GM12878 (cell line): Measurements from ENCODE around the gene NTM. TPM values are rescaled to one million over a fixed set of nuclear protein-coding genes. Genes with fewer than 3 reads are reported as not detected.

ENCODE experiments used
- ATAC-seq: fragments of 200-7000 bp; cut with Tn5 transposase; 3 replicates; pipeline ENCODE4 v1.9.1; 2020; ENCODE audit warnings: mild to moderate bottlenecking, moderate library complexity
- BruUV-seq: library from RNA; stranded (reverse); fragments of 400-500 nt; replicated peaks from 2 replicates; lab custom pipeline; 2021; lab: Mats Ljungman, UMichigan
- CTCF ChIA-PET: fragments of 300-600 bp; sonication (Branson Sonifier 250); formaldehyde crosslinking; extraction: SDS; loops from one replicate; lab custom pipeline; 2021; ENCODE audit warnings: inconsistent platforms; lab: Yijun Ruan, JAX
- POLR2A ChIA-PET: fragments of 350-600 bp; formaldehyde crosslinking; extraction: SDS; loops from one replicate; lab custom pipeline; 2021; ENCODE audit warnings: inconsistent platforms; lab: Charles Lee
- RAD21 ChIA-PET: fragments of 300-600 bp; sonication (Branson Sonifier 250); formaldehyde crosslinking; loops from one replicate; lab custom pipeline; 2023; ENCODE audit warnings: antibody characterized with exemption; ENCODE audit not compliant: unreplicated experiment; lab: Charles Lee
- SMC1A ChIA-PET: fragments of 300-600 bp; sonication (Branson Sonifier 250); formaldehyde crosslinking; loops from one replicate; lab custom pipeline; 2023; ENCODE audit not compliant: unreplicated experiment, uncharacterized antibody; lab: Charles Lee
- DNase-seq: peaks from one replicate; pipeline ENCODE4 v3.0.0-alpha.2; 2011; ENCODE audit warnings: low read depth, low spot score
- FAIRE-seq: peaks from 3 replicates; lab custom pipeline; 2011; peaks lifted over from hg19 to GRCh38; lab: Jason Lieb, UNC
- H2AFZ ChIP-seq: 2 replicates; pipeline ENCODE4 v1.6.0; 2011; ENCODE audit warnings: low read depth, low read length, control low read depth; ENCODE audit not compliant: control insufficient read depth
- H3K27ac ChIP-seq: 2 replicates; pipeline ENCODE4 v1.5.1; 2011; ENCODE audit warnings: control low read depth; ENCODE audit not compliant: control insufficient read depth, insufficient read depth
- H3K27me3 ChIP-seq, 2 experiments: replicated peaks in 1 of 2; 2 replicates each; pipeline versions ENCODE4 v1.6.0 to v1.6.1; 2011; ENCODE audit warnings: low read length in 1 of 2; ENCODE audit not compliant: control insufficient read depth in 2 of 2, insufficient read depth in 2 of 2
- H3K36me3 ChIP-seq, 2 experiments: 2 replicates each; pipeline ENCODE4 v1.5.1; 2011; ENCODE audit warnings: low read length in 1 of 2; ENCODE audit not compliant: control insufficient read depth in 2 of 2, insufficient read depth in 2 of 2
- H3K4me1 ChIP-seq: 2 replicates; pipeline ENCODE4 v1.6.1; 2011; ENCODE audit warnings: mild to moderate bottlenecking, low read length, moderate library complexity, mixed read lengths; ENCODE audit not compliant: control insufficient read depth, insufficient read depth
- H3K4me2 ChIP-seq: 2 replicates; pipeline ENCODE4 v1.6.0; 2011; ENCODE audit warnings: control low read depth; ENCODE audit not compliant: control insufficient read depth, insufficient read depth
- H3K4me3 ChIP-seq: fragments of 200-600 bp; sonication (generic); 2 replicates; pipeline ENCODE4 v1.5.1; 2016
- H3K79me2 ChIP-seq: 2 replicates; pipeline ENCODE4 v1.6.0; 2011; ENCODE audit warnings: low read length; ENCODE audit not compliant: control insufficient read depth, insufficient read depth
- H3K9ac ChIP-seq: 2 replicates; pipeline ENCODE4 v1.8.0; 2011; ENCODE audit warnings: low read length, control low read depth, mixed read lengths; ENCODE audit not compliant: control insufficient read depth, insufficient read depth
- H3K9me3 ChIP-seq: replicated peaks from 3 replicates; pipeline ENCODE4 v1.5.1; 2011; ENCODE audit warnings: mild to moderate bottlenecking, low read length; ENCODE audit not compliant: control insufficient read depth, insufficient read depth
- H4K20me1 ChIP-seq: 2 replicates; pipeline ENCODE4 v1.6.0; 2011; ENCODE audit not compliant: control insufficient read depth, insufficient read depth
- ATF7 ChIP-seq: fragments of 450-650 bp; IDR thresholded peaks from 2 replicates; pipeline ENCODE4 v1.6.1; 2016; ENCODE audit warnings: low read depth, mild to moderate bottlenecking
- DPF2 ChIP-seq: fragments of 450-650 bp; IDR thresholded peaks from 2 replicates; pipeline ENCODE4 v1.6.1; 2017; ENCODE audit warnings: mild to moderate bottlenecking
- ETV6 ChIP-seq, 2 experiments: fragments of 450-650 bp in 1 of 2; IDR thresholded peaks in 1 of 2; conservative IDR thresholded peaks in 1 of 2; 2 replicates each; pipeline ENCODE4 v1.6.1; 2014; ENCODE audit warnings: antibody characterized with exemption in 1 of 2, borderline replicate concordance in 1 of 2, low read depth in 1 of 2, mild to moderate bottlenecking in 1 of 2, moderate library complexity in 1 of 2
- HDGF ChIP-seq: fragments of 450-650 bp; IDR thresholded peaks from 2 replicates; pipeline ENCODE4 v1.6.1; 2016; ENCODE audit warnings: antibody characterized with exemption
- IKZF1 ChIP-seq: fragments of 450-650 bp; conservative IDR thresholded peaks from 2 replicates; pipeline ENCODE4 v1.6.1; 2017; ENCODE audit warnings: antibody characterized with exemption, mild to moderate bottlenecking
- NR2C2 ChIP-seq: IDR thresholded peaks from 2 replicates; pipeline ENCODE4 v1.6.1; 2011; ENCODE audit warnings: borderline replicate concordance, low read depth; ENCODE audit not compliant: control insufficient read depth, insufficient read length
- NR2F1 ChIP-seq: fragments of 450-650 bp; conservative IDR thresholded peaks from 2 replicates; pipeline ENCODE4 v1.6.1; 2017; ENCODE audit warnings: mild to moderate bottlenecking
- RAD51 ChIP-seq: fragments of 450-650 bp; IDR thresholded peaks from 2 replicates; pipeline ENCODE4 v1.6.1; 2016; ENCODE audit warnings: moderate library complexity, mild to moderate bottlenecking, inconsistent platforms
- SP1 ChIP-seq: IDR thresholded peaks from one replicate; pipeline ENCODE4 v1.6.1; 2011; ENCODE audit warnings: low read depth, low read length
- TARDBP ChIP-seq: IDR thresholded peaks from 2 replicates; pipeline ENCODE4 v1.6.1; 2016; ENCODE audit warnings: borderline replicate concordance
- TBL1XR1 ChIP-seq: IDR thresholded peaks from 2 replicates; pipeline ENCODE4 v1.6.1; 2012; ENCODE audit warnings: low read depth, low read length, improper control_type of control experiment
- ZSCAN29 ChIP-seq: fragments of 450-650 bp; IDR thresholded peaks from 2 replicates; pipeline ENCODE4 v1.6.1; 2017; ENCODE audit warnings: mild to moderate bottlenecking, moderate library complexity
- WGBS: methylation state at CpG from one replicate; pipeline ENCODE4 v1.1.6; 2016; ENCODE audit warnings: low lambda C conversion rate; ENCODE audit not compliant: insufficient replicate concordance, insufficient coverage; ENCODE audit errors: missing lambda C conversion rate; 5-methylcytosine and 5-hydroxymethylcytosine counted together
- in situ Hi-C: fragments of 300-500 bp; cut with MboI; formaldehyde crosslinking; loops from 9 replicates; pipeline ENCODE4 v1.14.3; 2018; ENCODE audit warnings: mixed read lengths
- intact Hi-C: fragments of 100-400 bp; cut with micrococcal nuclease; formaldehyde crosslinking; loops from one replicate; pipeline ENCODE4 v1.14.2; 2022; ENCODE audit not compliant: unreplicated experiment
- polyA plus RNA-seq, 11 experiments: library from polyadenylated mRNA; depleted of rRNA in 4 of 11; unstranded in 6 of 11; stranded (reverse) in 5 of 11; fragments of >200 nt; fragmentation: Nextera tagmentation in 4 of 11; fragmentation: Illumina TruSeq in 1 of 11; extraction: Ambion mirVana in 4 of 11; extraction: Trizol in 1 of 11; gene quantifications; 1 replicate in 1 of 11; 2 replicates in 10 of 11; pipeline versions ENCODE4 v1.2.1 to v1.2.3, GENCODE V29; 2011 to 2016; ENCODE audit warnings: inconsistent platforms in 2 of 11, missing spikeins in 2 of 11, low read depth in 1 of 11
- total RNA-seq, 4 experiments: library from RNA; depleted of rRNA in 3 of 4; stranded (reverse); fragments of >200 nt in 3 of 4; fragmentation: Illumina TruSeq in 1 of 4; extraction: Trizol in 1 of 4; gene quantifications; 2 replicates each; pipeline versions ENCODE4 v1.2.1 to v1.2.3, GENCODE V29; 2013 to 2021
- TF ChIP-seq, protein P1 (sequence below): fragments of 450-650 bp; IDR thresholded peaks from 2 replicates; pipeline ENCODE4 v1.6.1; 2016; ENCODE audit warnings: mild to moderate bottlenecking, moderate library complexity, borderline replicate concordance
- TF ChIP-seq, protein P2 (sequence below): IDR thresholded peaks from 2 replicates; pipeline ENCODE4 v1.6.1; 2011; ENCODE audit warnings: borderline replicate concordance, low read depth, mild to moderate bottlenecking, moderate library complexity, low read length; ENCODE audit not compliant: insufficient read depth, poor library complexity, severe bottlenecking
- TF ChIP-seq, protein P3 (sequence below): fragments of 450-650 bp; IDR thresholded peaks from 2 replicates; pipeline ENCODE4 v1.6.1; 2018; ENCODE audit warnings: borderline replicate concordance, mild to moderate bottlenecking; ENCODE audit not compliant: partially characterized antibody
- TF ChIP-seq, protein P4 (sequence below): fragments of 450-650 bp; conservative IDR thresholded peaks from 2 replicates; pipeline ENCODE4 v1.6.1; 2017; ENCODE audit warnings: mild to moderate bottlenecking, moderate library complexity

NTM gene
- total and polyA plus RNA-seq, 10 of the 15 experiments (the other 5 are each of a cell fraction or from before 2014, with no cell fraction given), result not detected

DNA sequence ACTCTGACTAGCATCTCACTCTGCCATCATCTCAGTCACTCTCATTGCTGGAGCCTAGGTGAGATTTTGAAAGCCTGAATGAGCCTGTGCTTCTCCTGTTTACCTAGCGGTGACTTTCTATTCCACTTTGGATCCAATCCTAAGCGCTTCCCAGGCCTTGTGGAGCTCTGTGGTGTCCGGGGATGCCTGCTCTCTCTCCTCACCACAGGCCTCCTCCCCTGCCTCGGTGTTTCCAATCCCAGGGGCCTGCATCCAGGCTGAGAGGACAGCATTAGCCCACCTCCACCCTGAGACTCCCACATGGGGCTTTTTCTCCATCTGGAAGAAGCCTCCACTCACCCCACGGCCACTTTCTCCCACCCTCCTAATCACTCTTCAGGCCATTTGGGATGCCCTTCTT lies 380.3 kb downstream of the NTM start:
- no TSS peak for BruUV-seq
- ChIA-PET POLR2A (no interaction called here), CTCF (no interaction called here), SMC1A (no interaction called here), RAD21 (no interaction called here)
- in situ Hi-C loops (no loop called here), intact Hi-C loops (no loop called here)
- 32% methylated on average over 5 of the region's 5 CpGs for WGBS
- ATAC-seq (no peak), FAIRE-seq (no peak), DNase-seq (no peak)
- Histone ChIP-seq H3K4me1 (no peaks in the 10 kb centered on the region), H3K27me3 (no peaks in the 10 kb centered on the region; a peak in 1 of 4 replicates), H3K4me2 (no peak overlapping the region), H3K36me3 (no peaks in the 10 kb centered on the region), H3K9me3 (no peaks in the 10 kb centered on the region), H2AFZ (no peak overlapping the region), H3K9ac (no peak overlapping the region), H4K20me1 (no peaks in the 10 kb centered on the region), H3K4me3 (no peak overlapping the region), H3K27ac (no peak overlapping the region), H3K79me2 (no peaks in the 10 kb centered on the region)
- TF ChIP-seq ATF7 (no peak), TARDBP (no peak), HDGF (no peak), TBL1XR1 (no peak), DPF2 (no peak), ETV6 (conservative IDR thresholded peaks at IDR 0.05 in 1 of 2, IDR thresholded peaks at IDR 0.05 in 1 of 2; ENCODE audit: borderline replicate concordance in 1 of 2, low read depth in 1 of 2) (no peak), RAD51 (no peak), NR2C2 (no peak), IKZF1 (no peak), NR2F1 (no peak), ZSCAN29 (no peak), SP1 (no peak)
- TF ChIP-seq, protein P1, sequence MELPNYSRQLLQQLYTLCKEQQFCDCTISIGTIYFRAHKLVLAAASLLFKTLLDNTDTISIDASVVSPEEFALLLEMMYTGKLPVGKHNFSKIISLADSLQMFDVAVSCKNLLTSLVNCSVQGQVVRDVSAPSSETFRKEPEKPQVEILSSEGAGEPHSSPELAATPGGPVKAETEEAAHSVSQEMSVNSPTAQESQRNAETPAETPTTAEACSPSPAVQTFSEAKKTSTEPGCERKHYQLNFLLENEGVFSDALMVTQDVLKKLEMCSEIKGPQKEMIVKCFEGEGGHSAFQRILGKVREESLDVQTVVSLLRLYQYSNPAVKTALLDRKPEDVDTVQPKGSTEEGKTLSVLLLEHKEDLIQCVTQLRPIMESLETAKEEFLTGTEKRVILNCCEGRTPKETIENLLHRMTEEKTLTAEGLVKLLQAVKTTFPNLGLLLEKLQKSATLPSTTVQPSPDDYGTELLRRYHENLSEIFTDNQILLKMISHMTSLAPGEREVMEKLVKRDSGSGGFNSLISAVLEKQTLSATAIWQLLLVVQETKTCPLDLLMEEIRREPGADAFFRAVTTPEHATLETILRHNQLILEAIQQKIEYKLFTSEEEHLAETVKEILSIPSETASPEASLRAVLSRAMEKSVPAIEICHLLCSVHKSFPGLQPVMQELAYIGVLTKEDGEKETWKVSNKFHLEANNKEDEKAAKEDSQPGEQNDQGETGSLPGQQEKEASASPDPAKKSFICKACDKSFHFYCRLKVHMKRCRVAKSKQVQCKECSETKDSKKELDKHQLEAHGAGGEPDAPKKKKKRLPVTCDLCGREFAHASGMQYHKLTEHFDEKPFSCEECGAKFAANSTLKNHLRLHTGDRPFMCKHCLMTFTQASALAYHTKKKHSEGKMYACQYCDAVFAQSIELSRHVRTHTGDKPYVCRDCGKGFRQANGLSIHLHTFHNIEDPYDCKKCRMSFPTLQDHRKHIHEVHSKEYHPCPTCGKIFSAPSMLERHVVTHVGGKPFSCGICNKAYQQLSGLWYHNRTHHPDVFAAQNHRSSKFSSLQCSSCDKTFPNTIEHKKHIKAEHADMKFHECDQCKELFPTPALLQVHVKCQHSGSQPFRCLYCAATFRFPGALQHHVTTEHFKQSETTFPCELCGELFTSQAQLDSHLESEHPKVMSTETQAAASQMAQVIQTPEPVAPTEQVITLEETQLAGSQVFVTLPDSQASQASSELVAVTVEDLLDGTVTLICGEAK, result no peak
- TF ChIP-seq, protein P2, sequence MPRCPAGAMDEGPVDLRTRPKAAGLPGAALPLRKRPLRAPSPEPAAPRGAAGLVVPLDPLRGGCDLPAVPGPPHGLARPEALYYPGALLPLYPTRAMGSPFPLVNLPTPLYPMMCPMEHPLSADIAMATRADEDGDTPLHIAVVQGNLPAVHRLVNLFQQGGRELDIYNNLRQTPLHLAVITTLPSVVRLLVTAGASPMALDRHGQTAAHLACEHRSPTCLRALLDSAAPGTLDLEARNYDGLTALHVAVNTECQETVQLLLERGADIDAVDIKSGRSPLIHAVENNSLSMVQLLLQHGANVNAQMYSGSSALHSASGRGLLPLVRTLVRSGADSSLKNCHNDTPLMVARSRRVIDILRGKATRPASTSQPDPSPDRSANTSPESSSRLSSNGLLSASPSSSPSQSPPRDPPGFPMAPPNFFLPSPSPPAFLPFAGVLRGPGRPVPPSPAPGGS, result no peak
- TF ChIP-seq, protein P3, sequence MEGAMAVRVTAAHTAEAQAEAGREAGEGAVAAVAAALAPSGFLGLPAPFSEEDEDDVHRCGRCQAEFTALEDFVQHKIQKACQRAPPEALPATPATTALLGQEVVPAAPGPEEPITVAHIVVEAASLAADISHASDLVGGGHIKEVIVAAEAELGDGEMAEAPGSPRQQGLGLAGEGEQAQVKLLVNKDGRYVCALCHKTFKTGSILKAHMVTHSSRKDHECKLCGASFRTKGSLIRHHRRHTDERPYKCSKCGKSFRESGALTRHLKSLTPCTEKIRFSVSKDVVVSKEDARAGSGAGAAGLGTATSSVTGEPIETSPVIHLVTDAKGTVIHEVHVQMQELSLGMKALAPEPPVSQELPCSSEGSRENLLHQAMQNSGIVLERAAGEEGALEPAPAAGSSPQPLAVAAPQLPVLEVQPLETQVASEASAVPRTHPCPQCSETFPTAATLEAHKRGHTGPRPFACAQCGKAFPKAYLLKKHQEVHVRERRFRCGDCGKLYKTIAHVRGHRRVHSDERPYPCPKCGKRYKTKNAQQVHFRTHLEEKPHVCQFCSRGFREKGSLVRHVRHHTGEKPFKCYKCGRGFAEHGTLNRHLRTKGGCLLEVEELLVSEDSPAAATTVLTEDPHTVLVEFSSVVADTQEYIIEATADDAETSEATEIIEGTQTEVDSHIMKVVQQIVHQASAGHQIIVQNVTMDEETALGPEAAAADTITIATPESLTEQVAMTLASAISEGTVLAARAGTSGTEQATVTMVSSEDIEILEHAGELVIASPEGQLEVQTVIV, result no peak
- TF ChIP-seq, protein P4, sequence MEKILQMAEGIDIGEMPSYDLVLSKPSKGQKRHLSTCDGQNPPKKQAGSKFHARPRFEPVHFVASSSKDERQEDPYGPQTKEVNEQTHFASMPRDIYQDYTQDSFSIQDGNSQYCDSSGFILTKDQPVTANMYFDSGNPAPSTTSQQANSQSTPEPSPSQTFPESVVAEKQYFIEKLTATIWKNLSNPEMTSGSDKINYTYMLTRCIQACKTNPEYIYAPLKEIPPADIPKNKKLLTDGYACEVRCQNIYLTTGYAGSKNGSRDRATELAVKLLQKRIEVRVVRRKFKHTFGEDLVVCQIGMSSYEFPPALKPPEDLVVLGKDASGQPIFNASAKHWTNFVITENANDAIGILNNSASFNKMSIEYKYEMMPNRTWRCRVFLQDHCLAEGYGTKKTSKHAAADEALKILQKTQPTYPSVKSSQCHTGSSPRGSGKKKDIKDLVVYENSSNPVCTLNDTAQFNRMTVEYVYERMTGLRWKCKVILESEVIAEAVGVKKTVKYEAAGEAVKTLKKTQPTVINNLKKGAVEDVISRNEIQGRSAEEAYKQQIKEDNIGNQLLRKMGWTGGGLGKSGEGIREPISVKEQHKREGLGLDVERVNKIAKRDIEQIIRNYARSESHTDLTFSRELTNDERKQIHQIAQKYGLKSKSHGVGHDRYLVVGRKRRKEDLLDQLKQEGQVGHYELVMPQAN, result no peak
